Activated naive CD8-positive, alpha-beta T cell treated with anti-CD3 and anti-CD28 coated beads, Interleukin-2, amount 50 U/mL, for 16 hours (primary cell): ENCODE data around the gene TEX11.
"Not testable (repeated sequence)": the region's sequence is repeated elsewhere in the genome, so short reads cannot be mapped to it uniquely, and the experiment has no call there.

Source experiments
- DNase-seq: peaks from one replicate; pipeline ENCODE4 v3.0.0-alpha.2; 2020; ENCODE audit warnings: low read depth, low spot score

The TEX11 gene

DNA sequence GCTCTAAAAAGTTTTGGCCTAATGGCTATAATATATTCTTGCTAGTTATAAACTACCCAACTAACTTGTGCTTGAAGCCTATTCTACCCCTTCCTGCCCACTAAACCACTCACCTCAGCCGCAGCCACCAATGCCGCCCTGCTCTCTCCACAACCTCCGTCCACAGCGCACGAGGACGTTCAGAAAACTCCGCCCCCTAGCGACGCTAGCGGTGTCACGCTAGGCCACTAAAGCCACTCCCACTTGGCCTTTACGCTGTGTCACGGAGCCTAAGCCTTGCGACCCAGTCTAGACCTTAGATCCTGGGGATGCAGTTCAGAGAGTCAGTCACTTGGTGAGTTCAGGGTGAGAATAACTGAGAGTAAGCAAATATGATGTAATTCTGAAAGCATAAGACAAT lies at the start of gene TEX11:
Gene TEX11 (minus strand): TSS at position 171 of the 400 bp plus-strand sequence. CDS start 922 bp downstream, outside the sequence.
- DNase-seq: no peak

DNA sequence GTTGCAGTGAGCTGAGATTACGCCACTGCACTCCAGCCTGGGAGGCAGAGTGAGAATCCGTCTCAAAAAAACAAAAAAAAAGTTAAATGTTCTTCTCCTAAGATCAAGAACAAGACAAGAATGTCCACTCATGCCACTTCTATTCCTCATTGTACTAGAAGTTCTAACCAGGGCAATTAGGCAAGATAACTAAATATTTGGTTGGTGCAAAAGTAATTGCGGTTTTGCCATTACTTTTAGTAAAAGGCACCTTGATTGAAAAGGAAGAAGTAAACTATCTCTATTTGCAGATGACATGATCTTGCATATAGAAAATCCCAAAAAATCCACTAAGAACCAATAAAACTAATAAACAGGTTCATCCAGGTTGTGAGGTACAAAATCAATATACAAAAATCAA lies 46.4 kb upstream of the TEX11 start:
- no peak for DNase-seq

DNA sequence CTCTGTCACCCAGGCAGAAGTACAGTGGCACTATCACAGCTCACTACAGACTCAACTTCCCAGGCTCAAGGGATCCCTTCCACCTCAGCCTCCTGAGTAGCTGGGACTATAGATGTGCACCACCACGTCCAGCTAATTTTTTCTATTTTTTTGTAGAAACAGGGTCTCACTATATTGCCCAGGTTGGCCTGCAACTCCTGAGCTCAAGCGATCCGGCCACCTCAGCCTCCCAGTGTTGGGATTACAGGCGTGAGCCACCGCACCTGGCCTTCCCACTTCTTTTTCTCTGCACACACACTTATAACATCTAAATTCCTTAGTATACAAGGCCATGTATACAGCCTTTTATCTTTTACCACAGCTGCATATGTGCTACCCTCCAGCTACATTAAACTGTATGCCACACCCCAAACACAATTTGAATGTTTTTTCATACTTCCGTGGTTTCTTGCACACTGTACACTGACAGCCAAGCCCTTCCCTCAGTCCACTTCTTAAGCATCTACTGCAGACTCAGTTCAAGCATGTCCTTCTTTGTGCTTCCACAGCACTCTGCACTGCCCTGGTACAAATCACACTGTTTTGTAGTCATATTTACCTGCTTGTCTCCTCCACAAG lies 15.9 kb upstream of the TEX11 start:
- no peak for DNase-seq

DNA sequence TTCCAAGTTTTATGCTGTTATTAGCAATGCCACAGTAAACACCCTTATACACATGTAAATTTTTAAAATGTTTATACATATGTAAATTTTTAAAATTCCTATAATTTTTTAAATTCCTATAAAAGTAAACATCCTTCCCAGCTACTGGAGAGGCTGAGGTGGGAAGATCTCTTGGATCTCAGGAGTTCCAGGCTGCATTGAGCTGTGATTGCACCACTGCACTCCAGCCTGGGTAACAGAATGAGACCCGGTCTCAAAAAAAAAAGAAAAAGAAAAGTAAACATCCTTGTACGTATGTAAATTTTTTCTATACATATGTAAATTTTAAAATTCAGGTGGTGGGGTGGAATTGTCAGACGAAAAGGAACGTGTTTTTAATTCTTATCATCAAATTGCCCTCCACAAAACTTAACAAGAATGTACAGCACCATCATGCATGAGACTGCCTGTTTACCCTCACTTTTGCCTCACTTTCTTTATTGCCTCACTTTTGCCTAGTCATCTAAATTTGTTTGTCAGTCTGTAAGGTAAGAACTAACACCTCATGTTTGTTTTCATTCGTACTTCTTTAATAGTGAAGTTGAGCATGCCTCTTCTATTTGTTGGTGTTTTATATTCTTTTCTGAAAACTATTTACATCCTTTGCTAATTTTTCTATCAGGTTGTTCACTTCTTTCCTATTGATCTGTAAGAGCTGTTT lies 14.4 kb upstream of the TEX11 start:
- no peak for DNase-seq

DNA sequence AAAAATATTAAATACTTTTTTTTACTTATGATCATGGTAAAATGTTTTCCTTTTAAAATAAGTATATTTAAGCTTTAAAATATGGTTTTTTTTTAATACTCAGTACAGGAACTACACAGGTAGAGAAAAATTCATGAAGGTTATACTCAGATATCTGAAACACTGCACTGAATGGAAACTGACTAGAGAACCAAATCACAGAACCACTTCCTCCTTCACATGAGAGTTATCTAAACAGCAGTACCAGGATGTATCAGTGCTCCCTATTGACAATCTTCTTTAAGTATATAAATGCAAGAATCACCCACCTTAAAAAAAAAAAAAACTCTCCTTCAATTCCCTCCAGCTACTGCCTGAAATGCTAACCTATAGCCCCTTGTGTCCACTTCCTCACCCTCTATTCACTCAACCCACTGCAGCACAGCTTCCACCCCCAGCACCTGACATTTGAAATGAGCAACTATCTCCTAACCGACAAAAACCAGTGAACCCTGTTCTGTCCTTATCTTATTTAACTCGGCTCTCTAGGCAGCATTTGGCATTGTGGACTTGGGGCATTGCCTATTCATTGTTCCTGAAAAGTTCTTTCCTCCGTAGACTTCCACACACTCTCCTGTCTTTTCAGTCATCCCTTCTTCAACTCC lies 13.3 kb upstream of the TEX11 start:
- DNase-seq: no peak

DNA sequence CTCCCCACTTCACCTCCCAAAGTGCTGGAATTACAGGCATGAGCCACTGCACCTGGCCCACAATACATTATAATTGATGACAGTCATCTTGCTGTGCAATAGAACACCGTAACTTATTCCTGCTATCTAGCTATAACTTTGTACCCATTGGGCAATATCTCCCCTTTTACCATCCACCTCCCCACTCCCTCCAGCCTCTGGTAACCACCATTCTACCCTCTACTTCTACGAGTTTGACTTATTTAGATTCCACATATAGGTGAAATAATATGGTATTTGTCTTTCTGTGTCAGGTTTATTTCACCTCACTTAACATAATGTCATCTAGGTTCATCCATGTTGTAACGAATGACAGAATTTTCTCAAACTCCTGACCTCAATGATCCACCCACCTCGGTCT lies 8.2 kb upstream of the TEX11 start:
- no peak for DNase-seq

DNA sequence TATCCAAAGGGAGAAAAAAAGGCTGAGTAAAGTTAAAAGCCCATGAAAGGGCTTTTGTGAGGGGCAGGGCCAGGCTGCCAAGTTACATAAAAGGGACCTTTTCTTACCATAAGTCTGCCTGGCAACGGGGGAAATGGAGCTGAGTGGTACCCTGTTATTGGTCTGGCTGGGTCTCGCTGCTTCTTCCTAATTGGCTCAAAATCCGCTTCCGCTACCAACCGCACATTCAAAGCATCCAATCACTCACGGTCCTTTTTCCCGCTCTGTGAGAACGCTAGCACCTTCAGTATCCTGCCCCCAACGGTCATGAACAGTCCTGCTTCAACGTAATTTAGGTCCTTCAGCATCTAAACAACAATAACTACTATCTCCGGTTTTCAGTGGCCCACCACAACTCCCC lies 611 bp downstream of the TEX11 start:
- no peak for DNase-seq

DNA sequence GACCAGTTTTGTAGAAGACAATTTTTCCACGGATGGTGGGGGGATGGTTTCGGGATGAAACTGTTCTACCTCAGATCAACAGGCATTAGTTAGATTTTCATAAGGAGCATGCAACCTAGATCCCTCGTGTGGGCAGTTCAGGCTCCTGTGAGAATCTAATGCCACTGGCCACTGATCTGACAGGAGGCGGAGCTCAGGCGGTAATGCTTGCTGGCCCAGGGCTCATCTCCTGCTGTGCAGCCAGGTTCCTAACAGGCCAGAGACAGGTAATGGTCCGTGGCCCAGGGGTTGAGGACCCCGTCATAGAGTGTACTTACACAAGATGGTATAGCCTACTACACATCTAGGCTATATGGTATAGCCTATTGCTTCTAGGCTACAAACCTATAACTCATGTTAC lies 7.0 kb downstream of the TEX11 start:
- no peak for DNase-seq

DNA sequence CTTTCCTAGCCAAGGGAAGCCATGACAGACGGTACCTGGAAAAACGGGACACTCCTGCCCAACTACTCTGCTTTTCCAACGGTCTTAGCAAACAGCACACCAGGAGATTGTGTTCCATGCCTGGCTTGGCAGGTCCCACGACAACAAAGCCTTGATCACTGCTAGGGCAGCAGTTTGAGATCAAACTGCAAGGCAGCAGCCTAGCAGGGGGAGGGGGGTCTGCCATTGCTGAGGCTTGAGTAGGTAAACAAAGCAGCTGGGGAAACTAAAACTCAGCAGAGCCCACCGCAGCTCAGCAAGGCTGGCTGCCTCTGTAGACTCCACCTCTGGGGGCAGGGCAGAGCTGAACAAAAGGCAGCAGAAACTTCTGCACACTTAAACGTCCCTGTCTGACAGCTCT lies 18.1 kb downstream of the TEX11 start:
- not testable (repeated sequence) for DNase-seq

DNA sequence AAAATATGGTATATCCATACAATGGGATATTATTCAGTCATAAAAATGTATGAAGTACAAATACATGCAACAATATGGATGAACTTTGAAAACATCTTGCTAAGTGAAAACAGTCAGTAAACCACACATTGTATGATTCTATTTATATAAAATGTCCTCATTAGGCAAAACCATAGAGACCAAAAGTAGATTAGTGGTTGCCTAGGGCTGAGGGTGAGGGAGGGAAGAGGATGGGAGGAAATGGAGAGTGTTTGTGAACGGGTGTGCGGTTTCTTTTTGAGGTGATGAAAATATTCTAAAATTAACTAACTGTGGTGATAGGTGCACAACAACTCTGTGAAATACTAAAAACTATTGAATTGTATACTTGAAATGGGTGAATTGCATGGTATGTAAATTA lies 29.6 kb downstream of the TEX11 start:
- no peak for DNase-seq

DNA sequence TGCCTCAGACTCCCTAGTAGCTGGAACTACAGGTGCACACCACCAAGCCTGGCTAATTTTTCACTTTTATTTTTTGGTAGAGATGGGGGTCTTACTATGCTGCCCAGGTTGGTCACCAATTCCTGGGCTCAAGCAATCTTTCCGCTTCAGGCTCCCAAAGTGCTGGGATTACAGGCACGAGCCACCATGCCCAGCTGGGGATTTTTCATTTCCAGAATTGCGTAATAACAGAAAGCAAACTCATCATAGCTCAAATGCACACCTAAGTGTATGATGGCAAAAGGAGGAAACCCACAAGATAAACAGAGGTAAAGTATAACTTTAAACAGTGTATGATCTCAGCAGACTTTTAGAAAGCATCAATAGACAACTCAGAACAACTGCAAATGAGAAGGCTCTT lies 56.2 kb downstream of the TEX11 start:
- DNase-seq: no peak

DNA sequence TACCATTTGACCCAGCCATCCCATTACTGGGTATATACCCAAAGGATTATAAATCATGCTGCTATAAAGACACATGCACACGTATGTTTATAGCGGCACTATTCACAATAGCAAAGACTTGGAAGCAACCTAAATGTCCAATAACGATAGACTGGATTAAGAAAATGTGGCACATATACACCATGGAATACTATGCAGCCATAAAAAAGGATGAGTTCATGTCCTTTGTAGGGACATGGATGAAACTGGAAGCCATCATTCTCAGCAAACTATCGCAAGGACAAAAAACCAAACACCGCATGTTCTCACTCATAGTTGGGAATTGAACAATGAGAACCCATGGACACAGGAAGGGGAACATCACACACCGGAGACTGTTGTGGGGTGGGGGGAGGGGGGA lies 64.4 kb downstream of the TEX11 start:
- not testable (repeated sequence) for DNase-seq

DNA sequence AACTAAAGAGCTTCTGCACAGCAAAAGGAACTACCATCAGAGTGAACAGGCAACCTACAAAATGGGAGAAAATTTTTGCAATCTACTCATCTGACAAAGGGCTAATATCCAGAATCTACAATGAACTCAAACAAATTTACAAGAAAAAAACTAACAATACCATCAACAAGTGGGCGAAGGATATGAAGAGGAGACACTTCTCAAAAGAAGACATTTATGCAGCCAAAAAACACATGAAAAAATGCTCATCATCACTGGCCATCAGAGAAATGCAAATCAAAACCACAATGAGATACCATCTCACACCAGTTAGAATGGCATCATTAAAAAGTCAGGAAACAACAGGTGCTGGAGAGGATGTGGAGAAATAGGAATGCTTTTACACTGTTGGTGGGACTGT lies 64.9 kb downstream of the TEX11 start:
- not testable (repeated sequence) for DNase-seq

DNA sequence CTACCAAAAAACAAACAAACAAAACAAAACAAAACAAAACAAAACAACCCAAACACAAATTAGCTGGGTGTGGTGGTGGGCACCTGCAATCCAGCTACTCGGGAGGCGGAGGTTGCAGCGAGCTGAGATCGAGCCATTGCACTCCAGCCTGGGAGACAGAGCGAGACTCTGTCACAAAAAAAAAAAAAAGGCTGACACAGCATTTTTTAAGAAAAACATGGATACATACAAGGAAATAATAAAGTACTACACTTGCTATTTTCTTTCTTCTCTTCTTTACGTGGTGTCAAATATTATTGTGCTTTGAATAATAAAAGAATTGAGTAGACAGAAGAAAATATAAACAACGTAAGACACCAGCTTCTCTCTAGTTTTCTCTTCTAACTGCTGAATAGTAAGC lies 73.9 kb downstream of the TEX11 start:
- no peak for DNase-seq

DNA sequence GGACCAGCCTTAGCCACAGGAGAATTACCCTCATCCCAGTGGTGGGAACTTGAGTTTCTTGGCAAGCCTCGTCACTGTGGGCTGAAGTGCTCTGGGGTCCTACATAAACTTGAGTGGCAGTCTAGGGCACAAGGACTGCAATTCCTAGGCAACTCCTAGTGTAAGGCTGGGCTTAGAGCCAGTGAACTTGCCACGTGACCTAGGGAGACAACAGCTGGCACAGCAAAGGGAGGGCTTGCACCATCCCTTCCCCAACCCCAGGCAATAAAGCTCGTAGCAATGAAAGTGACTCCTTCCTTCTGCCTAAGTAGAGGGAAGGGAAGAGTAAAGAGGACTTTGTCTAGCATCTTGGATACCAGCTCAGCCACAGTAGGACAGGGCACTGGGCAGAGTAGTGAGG lies 81.8 kb downstream of the TEX11 start:
- DNase-seq: no peak

DNA sequence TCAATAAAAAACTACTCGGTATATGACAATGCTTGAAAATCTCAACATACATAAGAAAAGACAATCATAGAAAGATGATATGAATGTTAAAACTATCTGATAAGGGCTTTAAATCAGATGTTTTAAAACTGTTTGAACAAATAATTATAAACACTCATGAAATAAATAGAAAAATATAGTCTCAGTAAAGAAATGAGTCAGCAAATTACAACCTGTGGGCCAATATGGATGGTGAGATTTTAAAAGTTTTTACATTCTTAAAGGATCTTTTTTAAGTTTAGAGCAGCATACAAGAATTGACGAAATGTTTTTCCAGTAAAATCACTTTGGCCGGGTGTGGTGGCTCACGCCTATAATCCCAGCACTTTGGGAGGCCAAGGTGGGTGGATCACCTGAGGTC lies 83.1 kb downstream of the TEX11 start:
- no peak for DNase-seq

DNA sequence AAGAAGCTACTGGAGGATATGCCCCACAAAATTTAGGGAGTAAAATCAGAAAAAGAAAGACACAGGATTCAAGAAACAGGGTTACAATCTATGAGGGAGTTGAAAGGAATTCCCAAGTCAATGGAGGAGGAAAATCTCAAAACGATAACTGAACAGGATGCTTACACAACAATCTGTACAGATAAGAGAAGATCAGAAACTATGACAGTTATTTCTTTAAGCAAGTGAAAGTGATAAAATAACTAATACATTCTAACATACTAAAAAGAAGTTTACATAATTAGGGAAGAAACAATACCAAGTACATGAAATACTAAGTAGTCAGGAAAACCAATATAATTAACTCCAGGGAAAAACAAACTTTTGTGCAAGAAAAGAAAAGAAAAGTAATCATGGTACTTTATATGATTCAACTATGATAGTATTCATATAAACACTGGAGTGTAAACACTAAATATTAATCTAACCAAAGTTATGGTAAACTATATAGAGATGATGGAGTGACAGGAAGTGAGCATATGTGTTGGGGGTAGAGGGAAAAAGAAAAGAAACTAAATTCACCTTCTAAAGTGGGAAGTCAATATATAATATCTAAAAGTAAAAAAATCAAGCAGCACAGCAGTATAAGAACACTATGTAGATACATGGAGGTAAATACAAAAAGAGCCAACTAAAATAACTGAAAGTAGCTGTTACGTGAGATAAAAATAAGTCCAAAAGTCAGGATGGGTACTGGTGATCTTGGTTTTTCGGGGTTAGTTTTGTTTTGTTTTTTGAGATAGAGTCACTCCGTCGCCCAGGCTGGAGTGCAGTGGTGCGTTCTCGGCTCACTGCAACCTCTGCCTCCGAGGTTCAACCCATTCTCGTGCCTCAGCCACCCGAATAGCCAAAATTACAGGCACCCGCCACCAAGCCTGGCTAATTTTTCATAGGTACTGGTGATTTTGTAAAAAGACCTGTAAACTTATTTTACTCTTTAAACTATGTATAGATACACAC lies 99.3 kb downstream of the TEX11 start:
- DNase-seq: no peak

DNA sequence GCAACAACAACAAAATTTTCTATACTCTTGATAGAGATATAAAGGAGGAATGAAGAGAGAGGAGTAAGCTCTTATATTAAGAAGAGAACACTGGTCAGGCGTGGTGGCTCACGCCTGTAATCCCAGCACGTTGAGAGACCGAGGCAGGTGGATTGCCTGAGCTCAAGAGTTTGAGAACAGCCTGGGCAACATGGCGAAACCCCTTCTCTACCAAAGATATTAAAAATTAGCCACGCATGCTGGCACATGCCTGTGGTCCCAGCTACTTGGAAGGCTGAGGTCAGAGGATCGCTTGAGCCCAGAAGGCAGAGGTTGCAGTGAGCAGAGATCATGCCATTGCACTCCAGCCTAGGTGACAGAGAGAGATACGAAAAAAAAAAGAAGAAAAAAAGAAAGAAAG lies 102.4 kb downstream of the TEX11 start:
- DNase-seq: no peak

DNA sequence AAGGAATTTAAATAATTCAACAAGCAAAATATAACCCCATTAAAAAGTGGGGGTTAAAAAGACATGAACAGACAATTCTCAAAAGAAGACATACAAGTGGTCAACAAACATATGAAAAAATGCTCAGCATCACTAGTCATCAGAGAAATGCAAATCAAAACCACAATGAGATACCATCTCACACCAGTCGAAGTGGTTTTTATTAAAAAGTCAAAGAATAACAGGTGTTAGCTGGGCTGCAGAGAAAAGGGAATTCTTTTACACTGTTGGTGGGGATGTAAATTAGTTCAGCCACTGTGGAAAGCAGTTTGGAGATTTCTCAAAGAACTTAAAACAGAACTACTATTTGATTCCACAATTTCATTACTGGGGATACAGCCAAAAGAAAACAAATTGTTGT lies 111.8 kb downstream of the TEX11 start:
- not testable (repeated sequence) for DNase-seq

DNA sequence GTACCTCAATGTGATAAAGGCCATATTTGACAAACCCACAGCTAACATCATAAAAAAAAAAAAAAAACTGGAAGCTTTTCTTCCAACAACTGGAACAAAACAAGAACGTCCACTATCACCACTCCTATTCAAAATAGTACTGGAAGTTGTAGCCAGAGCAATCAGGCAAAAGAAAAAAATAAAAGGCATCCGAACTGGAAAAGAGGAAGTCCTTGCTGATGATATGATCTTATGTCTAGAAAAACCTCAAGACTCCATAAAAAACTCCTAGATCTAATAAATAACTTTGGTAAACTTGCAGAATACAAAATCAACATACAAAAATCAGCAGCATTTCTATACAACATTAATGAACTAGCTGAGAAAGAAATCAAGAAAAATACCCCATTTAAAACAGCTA lies 134.3 kb downstream of the TEX11 start:
- DNase-seq: no peak

DNA sequence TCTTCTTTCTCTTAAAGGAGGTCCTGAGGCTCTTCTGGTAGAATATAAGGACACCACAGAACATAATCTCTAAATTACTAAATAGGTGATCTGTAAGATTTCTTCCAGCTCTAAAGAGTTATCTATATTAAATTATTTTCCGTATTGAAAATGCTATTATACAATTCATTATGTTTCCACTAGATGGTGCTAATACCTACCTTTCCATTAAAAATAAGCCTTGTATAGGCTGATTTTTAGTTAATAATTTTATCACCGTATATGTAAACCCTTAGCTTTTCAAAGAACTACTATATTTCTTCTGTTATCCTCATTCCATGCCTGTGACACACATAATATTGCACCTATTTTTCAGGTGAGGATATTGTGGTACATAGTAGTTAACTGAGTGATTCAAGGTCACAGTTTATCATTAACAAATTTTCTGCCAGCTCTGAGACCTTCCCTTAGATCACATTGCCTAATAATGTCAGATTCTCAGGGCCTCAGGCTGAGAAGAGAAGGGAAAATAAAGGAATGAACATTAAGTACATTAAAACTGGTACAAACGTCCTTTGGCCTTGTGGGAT lies 138.8 kb downstream of the TEX11 start:
- DNase-seq: no peak

DNA sequence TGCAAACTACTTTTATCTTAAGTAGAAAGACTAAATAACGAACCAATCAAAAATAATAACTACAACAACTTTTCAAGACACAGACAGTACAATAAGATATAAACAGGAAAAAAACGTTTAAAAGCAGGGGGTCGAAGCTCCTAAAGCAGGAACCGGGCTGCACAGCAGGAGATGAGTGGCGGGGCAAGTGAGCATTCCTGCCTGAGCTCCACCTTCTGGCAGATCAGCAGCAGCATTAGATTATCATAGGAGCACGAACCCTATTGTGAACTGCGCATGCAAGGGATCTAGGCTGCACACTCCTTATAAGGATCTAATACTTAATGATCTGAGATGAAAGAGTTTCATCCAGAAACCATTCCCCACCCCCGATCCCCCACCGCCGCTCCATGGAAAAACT lies 146.2 kb downstream of the TEX11 start:
- DNase-seq: no peak
